Measurements from ENCODE around the gene PDE9A.
"Not testable (repeated sequence)": the region's sequence is repeated elsewhere in the genome, so short reads cannot be mapped to it uniquely, and the experiment has no call there.

PDE9A gene

DNA sequence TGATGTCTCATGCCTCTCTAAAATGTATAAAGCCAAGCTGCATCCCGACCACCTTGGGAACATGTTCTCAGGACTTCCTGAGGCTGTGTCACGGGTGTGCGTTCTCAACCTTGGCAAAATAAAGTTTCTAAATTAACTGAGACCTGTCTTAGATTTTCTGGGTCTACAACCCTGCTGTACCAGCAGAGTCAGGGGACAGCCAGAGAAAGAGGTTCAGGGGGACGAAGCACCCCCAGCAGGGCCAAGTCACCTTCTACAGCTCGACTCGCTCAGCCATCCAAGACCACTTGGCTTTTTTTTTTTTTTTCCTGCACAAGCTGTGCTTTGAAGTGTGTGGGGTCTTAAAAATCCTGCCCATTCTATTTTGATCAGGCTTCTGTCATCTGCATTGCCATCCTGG is 28.5 kb upstream of the PDE9A start:
- DNase-seq (ENCODE audit: low spot score), result no peak

- no peak for DNase-seq (ENCODE audit: low spot score)
Observed at GRCh38 chr21:42626171-42626570, 27.2 kb upstream of the PDE9A start.

DNA sequence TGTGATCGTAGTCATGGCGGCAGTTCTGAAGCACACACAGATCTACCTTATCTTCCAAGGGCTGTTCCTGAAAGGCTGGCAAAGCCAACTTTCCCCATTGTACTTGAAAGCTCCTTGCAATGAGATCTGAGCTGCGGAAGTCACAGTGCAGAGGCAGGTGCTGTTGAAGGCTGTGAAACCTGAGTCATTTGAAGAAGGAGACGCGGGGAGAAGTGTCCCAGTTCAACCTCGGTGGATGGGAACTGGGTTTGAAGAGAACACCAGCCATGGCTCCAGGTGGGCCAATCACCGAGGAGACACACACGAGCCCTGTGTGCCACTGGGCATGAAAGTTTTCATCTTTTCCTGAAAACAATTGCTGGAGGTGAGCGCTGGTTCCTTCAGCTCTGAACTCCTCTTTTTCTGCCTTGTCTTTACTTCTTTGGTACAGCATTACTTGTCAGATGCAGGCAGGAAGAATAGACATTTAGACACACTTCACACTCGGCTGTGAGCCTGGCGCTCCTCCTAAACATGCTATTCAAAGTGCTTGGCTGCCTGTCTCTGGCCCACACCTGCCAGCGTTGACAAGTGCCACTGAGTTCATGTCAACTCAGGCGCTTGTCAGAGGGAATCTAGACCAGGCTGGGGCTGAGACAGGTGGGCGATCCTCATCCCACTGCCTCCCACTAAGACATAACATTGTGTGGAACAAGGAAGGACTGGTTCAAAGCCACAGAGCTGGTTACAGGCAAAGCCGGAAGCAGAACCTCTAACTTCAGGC is 25.7 kb upstream of the PDE9A start:
- DNase-seq (ENCODE audit: low spot score), result no peak

- not testable (repeated sequence) for DNase-seq (ENCODE audit: low spot score)
Observed at GRCh38 chr21:42628466-42629061, 24.9 kb upstream of the PDE9A start.

DNA sequence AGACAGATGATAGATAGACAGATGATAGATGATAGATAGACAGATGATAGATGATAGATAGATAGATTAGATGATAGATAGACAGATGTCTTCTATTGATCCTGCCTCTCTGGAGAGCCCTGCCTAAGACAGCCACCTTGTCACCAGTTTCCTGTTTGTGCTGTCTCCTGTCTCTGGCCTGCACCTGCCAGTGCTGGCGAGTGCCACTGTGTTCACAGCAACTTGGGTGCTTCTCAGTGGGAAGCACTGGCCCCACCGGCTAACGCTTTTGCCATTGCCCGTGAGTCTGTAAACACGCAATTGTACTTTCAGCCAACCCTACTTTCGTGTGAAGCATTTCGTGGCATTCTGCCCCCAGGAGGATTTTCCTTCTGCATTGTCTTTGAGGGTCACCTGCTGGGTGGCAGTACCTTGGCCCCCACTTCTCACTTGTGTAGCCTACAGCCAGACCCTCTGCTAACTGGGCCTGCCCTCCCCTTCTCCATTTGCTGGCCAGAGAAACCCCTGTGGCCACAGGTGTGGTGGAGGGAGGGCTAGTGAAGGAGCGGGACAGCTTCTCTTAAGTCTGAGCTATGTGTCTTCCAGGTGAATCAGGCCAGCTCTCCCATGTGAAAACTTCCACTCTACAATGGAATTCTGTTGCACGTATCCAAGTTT is 23.4 kb upstream of the PDE9A start:
- no peak for DNase-seq (ENCODE audit: low spot score)

GRCh38 chr21:42630626-42631025 is 22.8 kb upstream of the PDE9A start:
- no peak for DNase-seq (ENCODE audit: low spot score)

- DNase-seq (ENCODE audit: low spot score), result no peak
Observed at GRCh38 chr21:42631142-42631541, 22.3 kb upstream of the PDE9A start.

DNA sequence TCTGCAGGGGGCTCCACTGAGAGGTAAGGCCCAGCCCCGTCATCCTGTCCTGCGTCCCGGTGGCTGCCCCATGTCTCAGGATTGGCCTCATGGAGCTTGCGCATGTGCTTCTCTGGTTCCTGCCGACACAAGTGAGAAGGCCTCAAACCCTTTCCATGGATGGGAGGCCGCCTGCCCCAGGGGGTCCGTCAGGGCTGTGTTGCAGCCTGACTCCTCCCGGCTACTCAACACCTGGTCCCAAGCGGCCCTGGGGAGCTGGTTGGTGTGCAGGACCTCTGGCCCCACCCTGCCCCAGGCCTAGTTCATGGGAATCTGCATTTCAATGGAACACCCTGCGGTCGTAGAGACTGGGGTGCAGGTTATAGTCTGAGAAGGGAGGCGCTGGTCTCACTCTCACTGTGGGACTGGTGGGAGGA is 21.1 kb upstream of the PDE9A start:
- DNase-seq (ENCODE audit: low spot score), result no peak

- no peak for DNase-seq (ENCODE audit: low spot score)
Observed at GRCh38 chr21:42632771-42633690, 20.4 kb upstream of the PDE9A start.

DNA sequence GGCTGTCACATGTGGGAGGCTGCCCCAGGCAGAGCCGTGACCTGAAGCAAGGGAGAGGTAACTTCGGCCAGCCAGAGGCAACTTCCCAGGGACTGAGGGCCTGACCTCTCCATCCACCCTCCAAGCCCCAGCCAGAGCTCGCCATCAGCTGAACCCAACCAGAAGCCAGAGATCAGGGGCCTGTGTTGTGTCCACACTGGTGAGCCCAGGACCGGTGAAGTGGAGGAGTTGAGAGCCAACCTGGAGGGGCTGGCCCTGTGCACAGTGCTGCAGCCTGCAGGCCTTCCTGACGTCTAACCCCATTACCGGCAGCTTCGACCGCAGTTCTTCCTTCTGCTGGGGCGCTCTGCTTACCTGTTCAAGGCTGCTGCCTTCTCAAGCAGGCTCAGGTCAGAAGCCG is 19.6 kb upstream of the PDE9A start:
- no peak for DNase-seq (ENCODE audit: low spot score)

- DNase-seq (ENCODE audit: low spot score), result no peak
Observed at GRCh38 chr21:42635848-42636519, 17.4 kb upstream of the PDE9A start.

DNA sequence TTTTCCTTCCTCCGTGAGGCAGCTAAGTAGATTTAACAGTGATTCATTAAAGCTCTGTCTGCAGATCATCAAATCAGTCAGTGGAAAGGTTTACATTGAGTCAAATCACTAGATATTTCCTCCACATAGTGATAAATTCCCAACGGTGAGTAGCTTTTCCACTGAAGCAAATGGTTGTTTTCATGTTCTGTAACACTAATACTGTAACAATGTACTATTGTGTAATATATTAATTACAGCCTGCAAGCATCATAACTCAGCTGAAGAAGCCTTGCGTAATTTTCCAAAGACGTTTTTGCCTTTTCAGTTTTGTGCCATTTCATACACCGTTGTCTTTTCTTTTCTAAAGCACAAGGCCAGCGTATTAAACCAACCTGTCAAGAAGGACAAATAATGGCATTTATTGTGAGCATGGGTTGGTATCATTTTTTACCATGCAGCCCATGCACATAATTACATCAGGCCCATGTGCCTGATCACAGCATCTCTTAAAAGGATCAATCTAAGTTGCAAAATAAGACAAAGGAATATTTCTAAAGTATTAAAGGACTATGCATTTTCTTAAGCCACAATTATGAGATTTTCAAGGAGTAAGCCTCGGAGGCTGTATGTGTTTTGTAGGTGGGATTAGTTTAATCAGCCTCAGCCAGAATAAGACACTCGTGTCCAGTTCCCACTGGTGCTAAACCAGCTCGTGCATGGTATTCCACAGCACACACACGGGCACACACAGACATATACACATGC is 16.7 kb upstream of the PDE9A start:
- no peak for DNase-seq (ENCODE audit: low spot score)

DNA sequence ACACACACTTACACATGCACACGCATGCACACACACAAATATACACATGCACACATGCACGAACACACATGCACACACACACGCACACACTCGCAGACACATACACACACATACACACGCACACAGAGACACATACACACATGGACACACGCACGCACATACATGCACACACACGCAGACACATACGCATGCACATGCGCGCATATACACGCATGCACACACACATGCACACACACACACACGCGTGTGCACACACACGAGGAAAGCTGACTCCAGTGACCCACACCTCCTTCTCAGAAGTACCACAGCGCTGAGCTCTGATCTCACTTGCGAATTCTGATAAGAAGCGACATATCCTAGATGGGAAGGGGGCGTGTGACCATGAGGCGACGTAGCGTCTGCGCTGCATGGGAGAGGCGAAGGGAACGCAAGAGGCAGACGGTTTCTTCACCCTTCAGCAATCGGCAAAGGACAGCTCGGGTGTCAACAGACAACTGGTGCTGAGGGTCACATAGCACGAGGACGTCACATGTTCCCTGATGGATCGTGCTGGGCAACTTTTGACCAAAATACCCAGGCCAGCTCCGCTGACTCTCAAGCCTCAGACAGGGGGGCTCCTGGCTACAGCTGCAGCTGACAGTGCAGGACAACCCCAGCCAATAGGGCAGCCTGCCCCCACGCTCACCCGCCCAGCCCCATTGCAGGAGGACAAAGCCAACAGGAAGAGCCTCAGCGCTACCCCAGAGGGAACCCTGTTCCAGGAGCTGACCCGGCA is 16.0 kb upstream of the PDE9A start:
- no peak for DNase-seq (ENCODE audit: low spot score)

GRCh38 chr21:42638266-42638863 is 15.1 kb upstream of the PDE9A start:
- DNase-seq (ENCODE audit: low spot score), result no peak

DNA sequence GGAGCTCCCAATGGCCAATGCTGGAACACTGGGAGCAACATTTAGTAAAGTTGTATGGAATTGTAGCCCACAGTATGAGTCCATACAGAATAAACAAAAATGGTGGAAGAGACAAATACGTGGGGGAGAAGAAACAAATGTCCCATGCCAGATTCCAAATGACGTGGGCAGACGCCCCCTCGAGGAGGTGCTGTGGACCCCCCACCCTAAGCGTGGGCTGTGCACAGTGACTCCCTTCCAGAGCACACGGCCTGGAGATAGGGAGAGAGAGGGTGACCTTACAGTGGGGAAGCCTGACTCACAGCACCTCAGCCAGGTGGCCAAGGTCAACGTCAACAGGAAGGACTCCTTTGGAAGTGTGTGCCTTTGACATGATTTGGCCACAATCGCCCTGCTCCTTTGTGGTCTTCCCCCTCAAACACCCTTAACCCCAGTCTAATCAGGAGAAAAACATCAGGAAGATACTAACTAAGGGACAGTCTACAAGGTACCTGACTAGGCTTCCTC is 13.7 kb upstream of the PDE9A start:
- no peak for DNase-seq (ENCODE audit: low spot score)

DNA sequence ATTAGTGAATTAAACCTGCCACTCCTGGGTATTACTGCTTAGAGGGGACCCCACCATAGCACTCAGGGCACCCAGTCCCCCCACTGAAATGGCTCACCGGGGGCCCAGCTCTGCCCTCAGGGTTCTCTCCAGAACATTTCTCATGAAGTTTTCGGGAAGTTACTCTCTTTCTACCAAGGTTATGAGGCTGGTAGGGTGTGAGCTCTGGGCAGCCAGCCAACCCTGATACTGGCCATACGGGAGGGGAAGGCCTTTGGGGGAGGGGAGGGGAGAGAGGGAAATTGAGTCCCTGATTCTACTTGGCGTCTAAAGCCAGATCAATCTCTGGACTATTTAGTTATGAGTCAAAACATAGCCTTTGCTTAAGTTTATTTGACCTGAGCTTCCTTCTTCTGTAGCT is 12.9 kb upstream of the PDE9A start:
- DNase-seq (ENCODE audit: low spot score), result no peak

GRCh38 chr21:42641311-42642218 is 11.9 kb upstream of the PDE9A start:
- no peak for DNase-seq (ENCODE audit: low spot score)

DNA sequence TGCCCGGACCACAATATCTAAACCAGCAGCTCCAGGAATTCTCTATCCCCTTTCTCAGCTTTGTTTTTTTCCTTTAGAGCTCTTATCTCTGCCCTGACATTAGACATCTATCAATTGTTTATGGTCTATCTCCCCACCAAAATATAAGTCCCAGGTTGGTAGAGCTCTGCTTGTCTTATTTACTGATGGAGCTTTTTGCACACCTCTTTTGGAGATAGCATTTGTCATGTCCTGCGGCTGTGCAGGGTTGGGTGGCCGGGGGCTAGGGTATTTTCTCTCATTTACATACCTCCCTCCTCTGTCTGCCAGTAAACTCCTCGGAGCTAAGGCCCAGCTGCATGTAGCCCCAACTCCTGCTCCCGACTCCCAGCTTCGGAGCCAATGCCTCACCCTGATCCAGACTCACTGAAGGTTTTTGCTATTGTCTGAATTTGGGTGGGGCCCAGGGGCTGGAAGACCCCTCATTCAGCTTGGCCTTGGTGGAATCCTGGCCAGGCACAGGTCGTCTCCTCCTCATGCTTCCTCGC is 11.1 kb upstream of the PDE9A start:
- DNase-seq (ENCODE audit: low spot score), result no peak

All from germinal center (tissue), 1 donor.